ENCODE data around the gene CCNG2.

Gene CCNG2

DNA sequence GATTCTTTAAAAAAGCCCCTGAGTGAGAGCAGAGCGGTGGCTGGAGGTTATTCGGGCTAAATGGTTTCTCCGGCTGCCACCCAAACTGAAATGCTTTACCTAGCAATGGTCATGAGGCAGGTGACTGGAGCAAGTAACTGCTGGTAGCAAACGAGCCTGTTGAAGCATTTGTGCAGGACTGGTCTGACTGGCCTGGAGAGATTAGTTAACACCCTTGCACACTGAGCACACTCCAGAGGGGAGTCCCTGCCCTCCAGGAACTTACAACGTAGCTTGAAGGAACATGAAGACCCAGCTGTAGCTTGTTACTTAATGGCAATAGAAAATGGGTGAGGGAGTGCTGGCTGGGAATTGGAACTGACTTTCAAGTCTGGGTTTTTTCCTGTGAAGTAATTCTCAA is 40.4 kb downstream of the CCNG2 start:
- peaks cover 6% of the 10 kb centered on the region for H3K27me3 Mint-ChIP-seq
- H3K4me1 Mint-ChIP-seq (ENCODE audit: low read depth): peaks cover 26% of the 10 kb centered on the region
- DNase-seq: no peak
- H3K4me3 Mint-ChIP-seq: no peak overlapping the region
- no peaks in the 10 kb centered on the region for H3K36me3 Mint-ChIP-seq (ENCODE audit: low read depth)
- no peaks in the 10 kb centered on the region for H3K9me3 Mint-ChIP-seq
- no peak overlapping the region for H3K27ac Mint-ChIP-seq

DNA sequence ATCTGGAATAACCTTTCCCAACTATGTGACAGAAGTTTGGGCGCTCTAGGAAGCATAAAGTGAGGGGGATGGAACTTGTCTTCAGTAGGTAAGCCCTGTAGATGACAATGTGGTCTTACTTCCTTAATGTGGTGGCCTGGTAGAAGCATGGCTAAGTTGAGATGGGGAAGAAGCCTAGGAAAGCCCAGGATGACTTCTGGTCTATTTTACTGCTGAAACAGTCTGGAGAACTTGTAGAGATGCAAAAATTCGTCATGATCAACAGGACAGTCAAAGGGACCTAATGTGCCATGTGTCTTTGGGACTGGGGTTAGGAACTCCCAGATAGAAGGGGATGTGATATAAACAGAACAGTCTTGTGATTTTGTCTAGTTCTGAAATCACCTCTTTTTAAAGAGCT is 40.8 kb downstream of the CCNG2 start:
- no peak for DNase-seq
- Mint-ChIP-seq H3K4me3 (no peak overlapping the region), H3K4me1 (ENCODE audit: low read depth) (peaks cover 30% of the 10 kb centered on the region), H3K9me3 (no peaks in the 10 kb centered on the region), H3K27ac (no peak overlapping the region), H3K27me3 (peaks cover 6% of the 10 kb centered on the region), H3K36me3 (ENCODE audit: low read depth) (no peaks in the 10 kb centered on the region)

GRCh38 chr4:77199276-77199675 is 42.3 kb downstream of the CCNG2 start:
- H3K4me1 Mint-ChIP-seq (ENCODE audit: low read depth): peaks cover 16% of the 10 kb centered on the region

DNA sequence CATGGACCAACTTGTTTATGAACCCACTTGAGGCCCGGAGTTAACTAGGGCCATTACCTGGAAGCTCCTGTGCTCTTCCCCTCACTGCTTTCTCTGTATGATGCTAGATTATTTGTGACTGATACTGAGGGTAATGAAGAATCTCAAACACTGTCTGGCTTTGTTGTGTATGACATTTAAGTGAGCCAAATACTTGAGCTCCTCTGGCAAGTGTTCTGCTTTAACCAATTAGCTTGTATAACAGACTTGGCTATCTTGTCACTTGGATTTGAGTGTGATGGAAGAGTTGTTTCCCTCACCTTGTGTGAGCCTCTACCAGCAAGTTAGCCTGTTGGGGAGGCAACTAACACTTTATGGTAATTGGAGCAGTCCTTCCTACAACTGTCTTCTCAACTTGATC is 42.7 kb downstream of the CCNG2 start:
- Mint-ChIP-seq H3K36me3 (ENCODE audit: low read depth) (no peaks in the 10 kb centered on the region), H3K4me1 (ENCODE audit: low read depth) (peaks cover 12% of the 10 kb centered on the region), H3K9me3 (no peaks in the 10 kb centered on the region), H3K27me3 (peaks cover 3% of the 10 kb centered on the region), H3K4me3 (no peak overlapping the region), H3K27ac (no peak overlapping the region)
- DNase-seq: no peak

More at GRCh38 chr4:77199276-77199675, 42.3 kb downstream of the CCNG2 start:
- Mint-ChIP-seq H3K27ac (no peak overlapping the region), H3K9me3 (no peaks in the 10 kb centered on the region), H3K4me3 (no peak overlapping the region), H3K36me3 (ENCODE audit: low read depth) (no peaks in the 10 kb centered on the region), H3K27me3 (peaks cover 6% of the 10 kb centered on the region)
- DNase-seq: no peak

- Mint-ChIP-seq H3K4me3 (no peak overlapping the region), H3K4me1 (ENCODE audit: low read depth) (peaks cover 12% of the 10 kb centered on the region), H3K27me3 (no peaks in the 10 kb centered on the region), H3K36me3 (ENCODE audit: low read depth) (no peaks in the 10 kb centered on the region), H3K9me3 (no peaks in the 10 kb centered on the region), H3K27ac (no peak overlapping the region)
- DNase-seq: no peak
Measured at GRCh38 chr4:77201343-77201742, 44.3 kb downstream of the CCNG2 start.

DNA sequence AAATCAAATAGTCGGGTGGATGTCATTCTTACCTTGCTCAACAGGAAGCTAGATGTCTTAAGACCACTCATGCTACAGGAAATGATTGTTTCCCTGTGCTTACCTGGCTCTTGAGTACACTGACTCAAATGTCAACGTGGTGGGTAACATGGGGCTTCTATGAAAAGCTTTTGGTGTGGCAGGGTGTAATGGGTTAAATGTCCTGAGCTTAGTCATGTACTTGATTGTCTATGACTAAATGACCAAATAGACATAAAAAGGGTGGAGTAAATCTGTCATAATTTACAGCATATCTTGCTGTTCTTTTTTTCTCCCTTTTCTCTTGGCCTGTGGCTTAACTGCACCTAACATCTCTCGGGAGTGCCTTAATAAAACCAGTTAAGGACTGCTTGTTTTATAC is 44.9 kb downstream of the CCNG2 start:
- Mint-ChIP-seq H3K36me3 (ENCODE audit: low read depth) (no peaks in the 10 kb centered on the region), H3K27me3 (no peaks in the 10 kb centered on the region), H3K27ac (no peak overlapping the region), H3K4me1 (ENCODE audit: low read depth) (peaks cover 12% of the 10 kb centered on the region), H3K9me3 (no peaks in the 10 kb centered on the region), H3K4me3 (no peak overlapping the region)
- no peak for DNase-seq

GRCh38 chr4:77202491-77202890 is 45.5 kb downstream of the CCNG2 start:
- Mint-ChIP-seq H3K27me3 (no peaks in the 10 kb centered on the region), H3K36me3 (ENCODE audit: low read depth) (no peaks in the 10 kb centered on the region), H3K4me1 (ENCODE audit: low read depth) (peaks cover 12% of the 10 kb centered on the region), H3K4me3 (no peak overlapping the region), H3K9me3 (no peaks in the 10 kb centered on the region), H3K27ac (no peak overlapping the region)
- no peak for DNase-seq

- Mint-ChIP-seq H3K4me3 (no peak overlapping the region), H3K27ac (no peak overlapping the region), H3K4me1 (ENCODE audit: low read depth) (peaks cover 12% of the 10 kb centered on the region), H3K9me3 (no peaks in the 10 kb centered on the region), H3K36me3 (ENCODE audit: low read depth) (no peaks in the 10 kb centered on the region), H3K27me3 (no peaks in the 10 kb centered on the region)
- DNase-seq: peak; percentile 62
Measured at GRCh38 chr4:77203380-77204197, 46.6 kb downstream of the CCNG2 start.

GRCh38 chr4:77204621-77205020 is 47.6 kb downstream of the CCNG2 start:
- no peaks in the 10 kb centered on the region for H3K9me3 Mint-ChIP-seq
- no peaks in the 10 kb centered on the region for H3K27me3 Mint-ChIP-seq
- H3K27ac Mint-ChIP-seq: no peak overlapping the region
- no peak overlapping the region for H3K4me3 Mint-ChIP-seq
- H3K36me3 Mint-ChIP-seq (ENCODE audit: low read depth): no peaks in the 10 kb centered on the region
- H3K4me1 Mint-ChIP-seq (ENCODE audit: low read depth): peaks cover 12% of the 10 kb centered on the region
- DNase-seq: no peak

DNA sequence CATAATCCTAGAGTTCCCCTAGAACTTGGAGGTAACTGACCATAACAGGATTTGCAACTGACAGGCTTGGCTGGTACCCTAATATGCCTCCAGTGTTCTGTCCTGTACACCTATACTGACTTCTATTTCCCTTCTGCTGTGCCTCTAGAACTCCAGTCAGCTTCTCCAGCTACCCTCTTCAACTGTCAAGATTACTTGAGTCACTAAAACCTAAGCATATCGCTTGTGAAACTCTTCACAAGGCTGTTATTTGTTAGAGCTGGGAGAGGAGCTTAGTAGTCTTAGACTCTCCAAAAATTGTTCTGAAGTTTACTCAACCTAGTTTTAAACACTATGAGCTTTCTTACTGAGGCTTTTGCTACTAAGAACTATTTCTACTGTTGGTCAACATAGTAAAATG is 52.0 kb downstream of the CCNG2 start:
- Mint-ChIP-seq H3K9me3 (no peaks in the 10 kb centered on the region), H3K27me3 (no peaks in the 10 kb centered on the region), H3K27ac (no peak overlapping the region), H3K36me3 (ENCODE audit: low read depth) (no peaks in the 10 kb centered on the region), H3K4me1 (ENCODE audit: low read depth) (no peaks in the 10 kb centered on the region), H3K4me3 (no peak overlapping the region)
- DNase-seq: no peak

- Mint-ChIP-seq H3K27me3 (no peaks in the 10 kb centered on the region), H3K4me1 (ENCODE audit: low read depth) (no peaks in the 10 kb centered on the region), H3K27ac (no peak overlapping the region), H3K4me3 (no peak overlapping the region), H3K36me3 (ENCODE audit: low read depth) (no peaks in the 10 kb centered on the region), H3K9me3 (no peaks in the 10 kb centered on the region)
- DNase-seq: no peak
Measured at GRCh38 chr4:77209936-77210335, 52.9 kb downstream of the CCNG2 start.

DNA sequence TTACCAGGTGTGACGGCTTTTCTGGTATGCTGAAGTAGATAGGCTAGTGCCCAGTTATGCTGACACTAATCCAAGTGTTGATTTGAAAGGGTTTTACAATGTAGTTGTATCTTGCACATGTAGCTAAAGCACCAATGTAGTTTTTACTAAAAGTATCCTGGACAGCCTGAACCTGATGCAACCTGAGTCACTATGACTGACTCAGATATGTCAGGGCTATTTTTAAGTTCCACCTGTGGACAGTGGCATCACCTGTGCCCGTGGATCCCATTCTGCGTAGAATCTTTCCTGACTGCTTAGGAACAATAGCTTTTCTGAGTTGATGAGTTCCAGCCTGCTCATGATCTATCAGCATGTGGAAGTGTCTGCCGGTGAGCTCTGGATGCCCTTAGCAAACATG is 58.1 kb downstream of the CCNG2 start:
- H3K27ac Mint-ChIP-seq: no peak overlapping the region
- no peaks in the 10 kb centered on the region for H3K4me1 Mint-ChIP-seq (ENCODE audit: low read depth)
- DNase-seq: no peak
- no peaks in the 10 kb centered on the region for H3K9me3 Mint-ChIP-seq
- peaks cover 4% of the 10 kb centered on the region for H3K27me3 Mint-ChIP-seq
- H3K36me3 Mint-ChIP-seq (ENCODE audit: low read depth): no peaks in the 10 kb centered on the region
- H3K4me3 Mint-ChIP-seq: no peak overlapping the region

DNA sequence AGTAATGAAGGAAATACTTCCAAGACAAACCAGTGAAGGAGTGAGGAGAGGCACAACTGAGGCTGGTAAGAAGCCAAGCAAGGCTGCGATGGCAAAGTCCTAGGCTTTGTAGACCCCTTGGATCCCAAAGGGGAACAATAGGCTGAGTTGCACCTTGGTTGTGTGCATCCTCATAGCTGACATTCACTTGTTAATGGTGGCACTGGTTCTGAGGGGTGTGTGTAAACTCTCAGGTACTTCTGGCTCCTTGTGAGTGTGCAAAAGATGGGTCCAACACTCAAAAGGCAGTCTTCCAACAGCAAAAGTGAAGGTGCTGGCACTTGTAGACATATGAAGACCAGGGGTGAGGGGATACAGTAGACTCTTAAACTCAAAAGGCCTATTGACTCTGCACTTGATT is 60.5 kb downstream of the CCNG2 start:
- DNase-seq: no peak
- H3K4me3 Mint-ChIP-seq: no peak overlapping the region

GRCh38 chr4:77219266-77219665 is 62.3 kb downstream of the CCNG2 start:
- Mint-ChIP-seq H3K27ac (no peak overlapping the region), H3K36me3 (ENCODE audit: low read depth) (no peaks in the 10 kb centered on the region), H3K4me3 (no peak overlapping the region), H3K27me3 (peaks cover 9% of the 10 kb centered on the region), H3K4me1 (ENCODE audit: low read depth) (no peaks in the 10 kb centered on the region), H3K9me3 (no peaks in the 10 kb centered on the region)
- DNase-seq: no peak

More for the DNA sequence above, 60.5 kb downstream of the CCNG2 start:
- Mint-ChIP-seq H3K4me1 (ENCODE audit: low read depth) (no peaks in the 10 kb centered on the region), H3K27ac (no peak overlapping the region), H3K9me3 (no peaks in the 10 kb centered on the region), H3K36me3 (ENCODE audit: low read depth) (no peaks in the 10 kb centered on the region), H3K27me3 (peaks cover 4% of the 10 kb centered on the region)

Measured in activated T-cell treated with anti-CD3 and anti-CD28 coated beads, Interleukin-2, amount 50 U/mL, for 24 hours (primary cell).